HL-60/S4 treated with retinoic acid at 250 ng/mL for 4 days and 3 days (cell line): ENCODE results near the gene POU2F1.

Experiments
- in situ Hi-C: fragments of 300-500 bp; cut with MboI; formaldehyde crosslinking; loops from 2 replicates; pipeline ENCODE4 v1.7.0; 2022; ENCODE audit warnings: low sequenced_read_pairs

Gene POU2F1

GRCh38 chr1:167434306-167434705, 213.6 kb downstream of the POU2F1 start:
- in situ Hi-C loops, result loop anchor here (25.0 kb wide), 2 partner anchors 372 to 522 kb away; no protein-coding TSS in a partner anchor

- in situ Hi-C loops, result loop anchor here (25.0 kb wide), 2 partner anchors 373 to 523 kb away; no protein-coding TSS in a partner anchor
Measured at GRCh38 chr1:167435484-167435883, 214.8 kb downstream of the POU2F1 start.

DNA sequence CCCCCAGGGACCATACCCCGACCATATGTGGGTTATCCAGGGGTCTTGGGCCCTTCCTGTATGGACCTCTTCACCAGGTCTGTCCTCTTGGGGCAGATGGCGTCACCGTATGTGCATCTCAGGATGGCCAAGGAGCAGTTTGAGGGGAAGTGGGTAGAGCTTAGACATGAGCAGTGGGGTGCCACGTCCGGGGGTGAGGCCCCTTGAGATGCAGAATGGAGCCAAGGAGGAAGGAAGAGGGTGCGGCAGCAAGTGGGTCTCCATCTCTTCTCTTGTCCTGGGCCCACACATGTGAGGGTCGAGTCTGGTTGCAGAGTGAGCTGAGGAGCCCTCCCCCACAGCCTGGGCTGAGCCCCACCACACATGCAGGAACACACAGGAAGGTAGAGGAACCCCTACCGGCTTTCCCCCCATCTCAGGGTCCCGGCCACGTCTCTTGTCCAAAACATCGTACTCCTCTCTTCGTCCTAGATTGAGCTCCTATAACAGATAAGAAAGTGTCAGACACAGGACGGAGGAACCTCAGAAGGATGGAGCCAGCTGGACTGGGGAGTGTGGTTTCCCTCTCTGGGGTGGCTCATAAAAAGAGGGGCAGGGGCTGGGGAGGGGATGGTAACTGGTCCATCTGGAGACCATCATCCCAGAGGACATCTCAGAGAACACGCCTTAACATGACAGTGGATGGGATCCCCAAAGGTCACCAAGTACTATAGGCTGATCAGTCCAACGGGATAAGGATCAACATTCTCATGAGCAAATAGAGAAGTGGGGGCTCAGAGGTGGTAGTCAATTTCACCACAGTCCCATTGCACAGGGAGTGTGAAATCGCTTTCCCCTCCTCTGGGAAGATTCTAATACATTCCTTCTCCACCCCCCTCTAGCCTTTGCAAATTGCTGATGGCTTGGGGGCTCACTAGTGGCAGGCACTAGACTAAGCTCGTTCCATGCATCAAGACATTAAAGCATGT, 217.8 kb downstream of the POU2F1 start:
- in situ Hi-C loops, result loop anchor here (25.0 kb wide), 2 partner anchors 376 to 526 kb away; no protein-coding TSS in a partner anchor

- in situ Hi-C loops, result loop anchor here (25.0 kb wide), 2 partner anchors 377 to 527 kb away; no protein-coding TSS in a partner anchor
Measured at GRCh38 chr1:167439301-167439988, 218.8 kb downstream of the POU2F1 start.

DNA sequence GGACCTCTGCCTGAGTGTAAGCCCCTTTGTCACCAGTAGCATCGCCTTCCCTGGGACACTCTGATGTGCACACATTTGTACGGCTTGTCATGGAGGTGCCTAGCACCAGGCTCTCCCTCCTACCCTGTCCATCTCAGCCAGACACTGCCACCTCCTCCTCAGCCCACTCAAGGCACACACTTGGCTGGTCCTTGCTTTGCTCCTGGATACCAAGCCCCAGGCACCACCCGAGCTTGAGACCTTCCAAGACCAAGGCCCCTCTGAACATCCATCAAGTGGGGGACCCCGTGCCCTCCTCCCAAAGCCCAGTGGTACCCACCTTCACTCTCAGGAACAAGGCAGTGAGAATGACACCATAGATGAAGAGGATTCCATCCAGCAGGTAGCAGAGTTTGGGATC, 219.7 kb downstream of the POU2F1 start:
- in situ Hi-C loops, result loop anchor here (5.0 to 25.0 kb wide), 3 partner anchors 178 to 528 kb away; no protein-coding TSS in a partner anchor

GRCh38 chr1:167440776-167441175, 220.1 kb downstream of the POU2F1 start:
- in situ Hi-C loops, result loop anchor here (5.0 to 25.0 kb wide), 3 partner anchors 178 to 528 kb away; no protein-coding TSS in a partner anchor

DNA sequence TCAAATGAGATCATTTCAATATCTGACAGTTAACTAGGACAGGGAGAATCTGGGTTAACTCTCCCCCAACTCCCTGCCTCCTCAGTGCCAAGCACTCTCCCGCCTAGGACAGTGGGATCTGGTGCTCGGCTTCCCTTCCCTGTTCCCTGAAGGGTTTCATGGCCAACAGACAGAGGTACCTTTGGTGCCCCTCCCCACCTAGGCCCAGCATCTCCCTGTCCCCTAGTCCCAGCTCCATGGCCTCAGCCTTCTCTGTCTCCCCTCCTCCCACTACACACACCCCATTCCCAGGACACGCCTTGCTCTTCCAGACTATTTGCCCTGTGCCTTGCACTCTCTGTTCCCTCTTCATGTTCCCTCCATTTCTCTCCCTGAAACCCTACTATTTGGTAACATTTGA, 220.5 kb downstream of the POU2F1 start:
- in situ Hi-C loops, result loop anchor here (5.0 to 25.0 kb wide), 3 partner anchors 179 to 529 kb away; no protein-coding TSS in a partner anchor

- in situ Hi-C loops, result loop anchor here (5.0 to 25.0 kb wide), 3 partner anchors 180 to 530 kb away; no protein-coding TSS in a partner anchor
Measured at GRCh38 chr1:167442142-167442848, 221.6 kb downstream of the POU2F1 start.

- in situ Hi-C loops, result loop anchor here (5.0 to 25.0 kb wide), 3 partner anchors 181 to 531 kb away; no protein-coding TSS in a partner anchor
Measured at GRCh38 chr1:167442854-167443565, 222.3 kb downstream of the POU2F1 start.

- in situ Hi-C loops, result loop anchor here (5.0 to 25.0 kb wide), 3 partner anchors 181 to 531 kb away; no protein-coding TSS in a partner anchor
Measured at GRCh38 chr1:167443757-167444156, 223.1 kb downstream of the POU2F1 start.

- in situ Hi-C loops, result loop anchor here (25.0 kb wide), 2 partner anchors 385 to 535 kb away; no protein-coding TSS in a partner anchor
Measured at GRCh38 chr1:167446966-167447365, 226.3 kb downstream of the POU2F1 start.

DNA sequence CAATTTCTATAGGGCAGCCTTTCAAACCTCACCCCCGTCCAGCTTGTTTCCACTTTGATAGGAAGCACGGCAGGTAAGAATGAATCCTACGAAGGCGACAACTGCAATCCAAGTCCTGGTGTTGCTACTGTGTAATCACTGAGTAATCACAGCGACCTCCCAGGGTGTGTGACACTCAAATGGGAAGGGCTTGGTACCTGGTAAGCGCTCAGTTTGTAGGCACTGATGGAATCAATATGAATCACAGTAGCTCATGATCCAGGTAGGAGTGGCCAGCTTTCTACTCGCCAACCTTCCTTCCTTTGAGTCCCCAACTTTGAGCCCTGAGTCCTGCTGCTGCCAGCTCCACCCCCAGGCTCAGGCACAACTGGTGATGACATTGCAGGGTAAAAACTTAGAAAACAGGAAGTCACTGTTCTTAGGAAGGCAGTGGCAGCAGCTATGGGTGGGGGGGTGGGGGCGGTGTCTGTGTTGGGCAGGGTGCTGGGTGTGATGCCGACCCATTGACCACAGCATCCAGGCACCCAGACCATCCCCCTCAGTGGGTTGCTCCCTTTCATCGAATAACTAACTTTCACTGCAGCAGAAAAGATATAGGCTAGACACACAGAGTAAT, 226.9 kb downstream of the POU2F1 start:
- in situ Hi-C loops, result loop anchor here (25.0 kb wide), 2 partner anchors 385 to 535 kb away; no protein-coding TSS in a partner anchor

DNA sequence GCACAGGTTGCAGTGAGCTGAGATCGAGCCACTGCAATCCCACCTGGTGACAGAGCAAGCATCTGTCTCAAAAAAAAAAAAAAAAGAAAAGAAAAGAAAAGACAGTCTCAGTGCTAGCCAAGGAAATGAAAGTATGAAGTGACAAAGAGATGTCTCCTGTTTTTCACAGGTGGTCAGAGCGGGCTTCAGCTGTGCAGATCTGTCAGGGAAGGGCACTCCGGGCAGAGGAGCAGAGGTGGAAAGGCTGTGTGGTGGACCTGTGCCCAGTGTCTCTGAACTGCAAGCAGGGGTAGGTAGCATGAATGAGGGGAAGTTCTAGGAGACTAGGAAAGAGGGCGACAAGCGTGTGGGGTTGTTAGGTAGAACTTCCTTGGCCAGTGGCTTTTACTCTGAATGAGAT, 230.2 kb downstream of the POU2F1 start:
- in situ Hi-C loops, result no loop called here

DNA sequence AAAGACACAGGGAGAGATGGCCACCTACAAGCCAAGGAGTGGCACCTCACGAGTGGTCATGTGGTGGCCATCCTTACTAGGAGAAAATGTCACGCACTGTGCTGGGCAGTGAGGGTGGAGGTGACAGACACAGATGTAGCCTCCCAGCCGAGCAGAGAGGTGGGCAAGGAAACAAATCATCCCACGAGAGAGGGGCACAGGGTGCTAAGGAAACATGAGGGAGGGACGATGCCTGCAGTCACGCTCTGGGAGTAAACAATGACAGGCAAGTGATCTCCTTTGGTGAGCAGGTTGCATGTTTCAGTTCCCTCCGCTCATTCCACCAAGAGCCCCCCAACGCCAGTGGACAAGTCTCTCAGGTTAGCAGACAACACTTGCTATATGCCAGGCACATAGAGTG, 231.8 kb downstream of the POU2F1 start:
- in situ Hi-C loops, result no loop called here

DNA sequence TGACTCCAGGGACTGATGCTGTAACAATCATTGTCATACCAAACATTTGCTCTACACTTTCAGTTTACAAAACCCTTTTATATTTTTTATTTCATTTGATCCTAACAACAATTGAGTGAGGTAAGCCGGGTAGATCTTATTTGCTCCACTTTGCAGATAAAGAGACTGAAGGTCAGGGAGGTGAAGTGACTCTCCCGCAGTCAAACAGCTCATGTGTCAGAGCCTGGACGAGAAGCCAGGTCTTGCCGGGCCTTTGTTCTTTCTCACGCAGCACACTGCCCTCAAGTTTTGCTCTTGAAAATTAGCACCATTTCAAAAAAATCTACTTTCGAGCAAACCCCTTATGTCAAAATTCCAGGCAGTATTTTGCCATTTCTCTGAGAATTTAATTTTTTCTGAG, 232.4 kb downstream of the POU2F1 start:
- in situ Hi-C loops, result no loop called here

DNA sequence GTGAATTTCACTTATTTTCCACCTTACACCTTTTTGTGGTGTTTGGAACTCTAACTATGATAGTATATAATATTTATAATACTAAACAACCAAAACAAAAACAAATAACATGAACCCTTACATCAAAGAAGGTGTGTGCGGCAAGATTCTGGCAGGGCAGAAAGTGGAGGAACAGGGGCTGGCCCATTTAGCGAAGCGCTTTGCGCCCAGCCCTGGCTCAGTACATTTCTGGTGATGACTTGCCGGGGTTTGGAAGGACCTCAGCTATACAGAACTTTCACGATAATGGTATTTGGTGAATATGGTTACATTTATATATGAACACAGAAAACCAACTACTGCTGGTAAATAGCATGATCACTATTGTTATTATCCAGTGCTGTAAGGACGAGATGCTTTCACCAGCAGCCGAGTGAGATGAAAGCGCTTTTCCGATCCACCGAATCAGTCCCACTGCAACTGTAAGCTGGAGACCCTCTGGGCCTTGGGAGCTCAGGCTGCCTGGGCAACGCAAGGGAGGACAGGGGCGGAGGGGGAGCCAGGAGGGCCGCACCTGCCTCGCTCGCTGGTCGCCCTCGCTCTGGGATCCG, 233.7 kb downstream of the POU2F1 start:
- in situ Hi-C loops, result no loop called here

DNA sequence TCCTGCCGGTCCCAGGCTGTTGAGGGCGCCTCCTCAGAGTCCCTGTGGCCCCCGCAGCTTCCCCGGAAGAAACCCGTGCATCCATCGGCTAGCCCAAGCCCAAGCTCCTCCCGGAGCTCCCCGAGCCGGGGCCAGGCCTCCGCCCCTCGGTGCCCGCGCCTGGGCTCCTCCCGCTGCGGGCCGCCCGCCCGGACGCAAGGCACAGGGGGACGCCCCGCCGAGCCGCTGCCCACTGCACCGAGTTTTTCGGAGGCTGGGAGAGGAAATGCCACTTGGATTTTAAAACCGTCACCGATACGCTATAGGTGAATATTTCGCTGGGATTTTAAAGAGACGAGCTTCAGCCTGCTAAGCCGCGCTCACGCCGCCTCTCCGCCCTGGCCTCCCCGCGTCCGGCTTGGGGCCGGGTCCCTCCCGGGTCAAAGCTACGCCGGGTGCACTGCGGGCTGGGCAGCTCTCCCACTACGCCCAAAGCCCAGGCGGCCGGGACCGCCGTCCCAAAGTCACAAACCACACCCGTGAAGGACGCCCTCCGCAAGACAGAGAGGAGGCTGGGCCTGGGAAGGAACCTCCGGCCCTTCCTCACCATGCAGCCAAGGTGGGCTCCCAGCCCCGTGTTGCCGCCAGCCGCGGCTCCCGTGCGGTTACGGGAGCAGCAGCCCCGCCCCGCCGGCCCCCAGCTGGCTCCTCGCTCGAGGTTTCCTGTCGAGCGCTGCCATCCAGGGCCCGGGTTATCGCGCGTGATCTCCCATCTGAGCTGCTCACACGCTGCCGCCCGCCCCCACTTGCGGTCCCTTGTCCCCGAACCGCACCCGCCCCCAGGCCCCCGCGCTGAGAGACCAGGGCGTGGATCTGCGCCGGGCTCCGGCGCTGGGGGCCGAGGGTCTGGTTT, 234.5 kb downstream of the POU2F1 start:
- in situ Hi-C loops, result no loop called here
